Common myeloid progenitor, CD34-positive (primary cell): Measurements from ENCODE around the gene RNF169. TPM values are rescaled to one million over a fixed set of nuclear protein-coding genes. Genes with fewer than 3 reads are reported as not detected.

ENCODE experiments used
- CTCF ChIA-PET: fragments of 350-600 bp; sonication (Branson Sonifier 250); formaldehyde crosslinking; loops from one replicate; lab custom pipeline; 2021; ENCODE audit warnings: antibody characterized with exemption; lab: Charles Lee
- POLR2A ChIA-PET: fragments of 350-600 bp; sonication (Branson Sonifier 250); formaldehyde crosslinking; loops from one replicate; lab custom pipeline; 2021; ENCODE audit warnings: antibody characterized with exemption; lab: Charles Lee
- DNase-seq, 3 donors: peaks; one replicate each; pipeline versions ENCODE4 v3.0.0 to v3.0.0-alpha.2; 2013
- H3K27ac ChIP-seq, 2 experiments: 1 replicate in 1 of 2; 2 replicates in 1 of 2; pipeline ENCODE4 v1.7.0; 2013; ENCODE audit warnings: inconsistent platforms in 2 of 2, low read length in 2 of 2, mild to moderate bottlenecking in 2 of 2, low read depth in 1 of 2, moderate library complexity in 1 of 2; ENCODE audit not compliant: severe bottlenecking in 2 of 2, insufficient read depth in 1 of 2, poor library complexity in 1 of 2
- H3K27me3 ChIP-seq, 5 experiments: replicated peaks in 2 of 5; 1 replicate in 3 of 5; 2 replicates in 2 of 5; pipeline versions ENCODE4 v1.6.1 to v1.7.0; 2013; ENCODE audit warnings: low read length in 4 of 5, mild to moderate bottlenecking in 2 of 5, moderate library complexity in 2 of 5, inconsistent platforms in 1 of 5; ENCODE audit not compliant: insufficient read depth in 5 of 5, control insufficient read depth in 4 of 5
- H3K36me3 ChIP-seq, 4 experiments: 1 replicate in 2 of 4; 2 replicates in 2 of 4; pipeline versions ENCODE4 v1.6.1 to v1.7.0; 2013; ENCODE audit warnings: low read length in 3 of 4, control low read depth in 1 of 4, mild to moderate bottlenecking in 1 of 4; ENCODE audit not compliant: control insufficient read depth in 4 of 4, insufficient read depth in 4 of 4
- H3K4me1 ChIP-seq, 4 experiments: 1 replicate in 3 of 4; 2 replicates in 1 of 4; pipeline versions ENCODE4 v1.6.1 to v1.7.1; 2013; ENCODE audit warnings: low read length in 3 of 4, mild to moderate bottlenecking in 3 of 4, control low read depth in 1 of 4, inconsistent platforms in 1 of 4, moderate library complexity in 1 of 4; ENCODE audit not compliant: control insufficient read depth in 4 of 4, insufficient read depth in 4 of 4; ENCODE audit errors: control extremely low read depth in 1 of 4
- H3K4me3 ChIP-seq, 7 experiments: 1 replicate in 4 of 7; 2 replicates in 3 of 7; pipeline versions ENCODE4 v1.5.1 to v1.7.0; 2013; ENCODE audit warnings: mild to moderate bottlenecking in 7 of 7, low read length in 6 of 7, moderate library complexity in 6 of 7, inconsistent platforms in 2 of 7, low read depth in 2 of 7, control low read depth in 1 of 7; ENCODE audit not compliant: insufficient read depth in 4 of 7, control insufficient read depth in 1 of 7; ENCODE audit errors: extremely low read depth in 1 of 7
- H3K9me3 ChIP-seq, 5 experiments: 1 replicate in 4 of 5; 2 replicates in 1 of 5; pipeline versions ENCODE4 v1.6.1 to v1.7.1; 2013; ENCODE audit warnings: low read length in 4 of 5, mild to moderate bottlenecking in 2 of 5, inconsistent platforms in 1 of 5, low read depth in 1 of 5, moderate library complexity in 1 of 5; ENCODE audit not compliant: control insufficient read depth in 4 of 5, insufficient read depth in 2 of 5; ENCODE audit errors: control extremely low read depth in 1 of 5
- WGBS: methylation state at CpG from one replicate; pipeline ENCODE4 v1.1.5; 2013; ENCODE audit not compliant: insufficient coverage; 5-methylcytosine and 5-hydroxymethylcytosine counted together
- polyA plus RNA-seq: library from polyadenylated mRNA; unstranded; fragments of 120-200 nt; gene quantifications from one replicate; pipeline ENCODE4 v1.2.1, GENCODE V29; 2013

Gene RNF169, protein sequence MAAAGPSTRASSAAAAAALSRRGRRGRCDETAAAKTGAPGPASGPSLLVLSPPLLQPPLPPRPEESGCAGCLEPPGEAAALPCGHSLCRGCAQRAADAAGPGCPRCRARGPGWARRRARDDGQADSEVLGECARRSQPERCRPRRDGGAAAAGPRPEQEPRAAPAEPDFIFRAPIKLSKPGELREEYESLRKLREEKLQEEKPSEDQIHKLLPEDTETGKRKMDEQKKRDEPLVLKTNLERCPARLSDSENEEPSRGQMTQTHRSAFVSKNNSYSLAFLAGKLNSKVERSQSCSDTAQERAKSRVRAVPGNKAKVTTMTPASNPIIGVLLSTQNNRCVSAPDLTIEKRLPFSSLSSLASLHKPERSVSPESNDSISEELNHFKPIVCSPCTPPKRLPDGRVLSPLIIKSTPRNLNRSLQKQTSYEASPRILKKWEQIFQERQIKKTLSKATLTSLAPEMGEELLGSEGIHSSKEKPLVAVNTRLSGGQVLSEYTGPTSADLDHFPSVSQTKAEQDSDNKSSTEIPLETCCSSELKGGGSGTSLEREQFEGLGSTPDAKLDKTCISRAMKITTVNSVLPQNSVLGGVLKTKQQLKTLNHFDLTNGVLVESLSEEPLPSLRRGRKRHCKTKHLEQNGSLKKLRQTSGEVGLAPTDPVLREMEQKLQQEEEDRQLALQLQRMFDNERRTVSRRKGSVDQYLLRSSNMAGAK
- 21.3 TPM for polyA plus RNA-seq

DNA sequence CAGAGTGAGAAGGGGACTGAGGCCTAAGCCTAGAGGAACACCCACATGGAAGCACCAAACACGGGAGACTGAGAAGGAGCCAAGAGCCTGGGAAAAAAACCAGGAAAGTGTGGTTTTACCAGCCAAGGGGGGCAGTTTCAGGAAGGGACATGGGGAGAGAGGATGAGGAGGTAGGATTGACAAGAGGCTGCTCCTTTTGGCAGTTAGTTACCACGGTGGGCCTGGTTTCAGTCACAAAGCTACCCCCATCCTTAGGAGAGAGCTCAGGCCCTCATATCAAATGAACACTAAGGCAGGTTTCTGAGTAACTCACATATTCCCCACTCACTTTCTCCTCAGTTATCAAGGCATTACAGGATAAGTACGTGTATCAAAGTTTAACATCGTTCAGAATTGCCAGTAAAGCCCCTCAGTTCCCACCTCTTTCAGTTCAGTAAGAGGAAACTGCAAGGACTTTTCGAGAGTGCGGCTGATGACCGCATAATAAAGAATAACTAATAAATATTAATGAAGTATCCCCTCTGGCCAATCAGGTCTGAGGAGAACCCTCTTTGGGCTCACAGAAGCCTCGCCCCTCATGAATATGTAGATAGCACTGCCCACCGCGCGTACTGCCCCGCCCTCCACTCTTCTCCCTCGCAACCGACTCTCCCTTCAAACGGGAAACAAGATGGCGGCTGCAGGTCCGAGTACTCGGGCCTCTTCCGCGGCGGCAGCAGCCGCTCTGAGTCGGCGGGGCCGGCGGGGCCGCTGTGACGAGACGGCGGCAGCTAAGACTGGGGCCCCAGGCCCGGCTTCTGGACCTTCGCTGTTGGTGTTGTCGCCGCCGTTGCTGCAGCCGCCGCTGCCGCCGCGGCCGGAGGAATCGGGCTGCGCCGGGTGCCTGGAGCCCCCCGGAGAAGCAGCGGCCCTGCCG is at the start of gene RNF169:
RNF169 (plus strand) TSS at position 639 of the 916 bp plus-strand sequence; CDS start at position 671, 32 bp downstream.
- DNase-seq = peak; percentile 96 to 99 (median 98)
- Histone ChIP-seq H3K27ac (peak within 1 kb of the TSS; percentile 74 to 90), H3K4me1 (peaks cover 5 to 27% (median 23%) of the 10 kb centered on the region in 4 experiments), H3K4me3 (peak within 1 kb of the TSS; percentile 44 to 79 (median 68)), H3K9me3 (no peaks in the 10 kb centered on the region), H3K27me3 (no peaks in the 10 kb centered on the region), H3K36me3 (no peaks in the 10 kb centered on the region)
- CTCF ChIA-PET = interaction anchor here (1.4 to 1.7 kb wide), 2 partner anchors 9 to 13 kb away, joined by 4 to 5 read pairs; no protein-coding TSS in a partner anchor
- POLR2A ChIA-PET = interaction anchor here (1.0 kb wide), 1 partner anchor 15 kb away, joined by 3 read pairs; no protein-coding TSS in a partner anchor
- 3% methylated on average over 29 of the region's 47 CpGs for WGBS

DNA sequence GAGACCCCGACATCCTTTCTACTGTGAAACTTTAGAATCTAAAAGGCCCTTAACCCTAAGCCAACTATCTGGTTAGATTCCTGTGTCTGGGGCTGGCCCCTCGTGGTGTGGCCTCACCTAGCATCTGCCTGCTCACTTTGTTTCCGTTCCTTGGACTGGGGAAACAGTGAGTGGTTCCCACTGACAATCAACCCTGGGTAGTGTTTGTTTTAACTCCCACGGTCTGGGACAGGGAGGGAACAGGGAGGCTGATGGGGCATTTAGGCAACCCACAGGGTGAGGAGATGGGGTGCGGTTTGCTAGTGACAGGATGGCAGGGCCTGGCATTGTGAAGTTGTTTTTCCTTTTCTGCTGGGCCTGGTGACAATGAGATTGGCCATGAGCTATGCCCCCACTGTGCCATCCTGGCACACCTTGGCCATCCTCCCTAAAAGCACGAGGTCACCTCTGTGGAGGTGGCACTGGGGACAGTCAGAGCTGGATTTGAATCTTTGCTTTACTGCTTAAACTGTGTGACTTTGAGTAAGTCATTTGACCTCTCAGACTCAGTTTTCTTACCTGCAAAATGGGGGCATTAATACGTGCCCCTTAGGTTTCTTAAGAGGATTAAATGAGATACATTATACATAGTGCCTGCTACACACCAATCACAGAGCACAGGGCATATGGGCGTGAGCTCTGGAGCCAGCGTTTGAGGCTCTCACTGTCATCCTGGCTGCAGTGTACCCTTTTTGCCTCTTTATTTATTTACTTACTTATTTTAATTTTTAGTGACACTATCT is 48.8 kb upstream of the RNF169 start:
- ChIA-PET POLR2A (no interaction called here), CTCF (interaction anchor here (1.2 to 2.5 kb wide), 4 partner anchors 26 to 549 kb away, joined by 3 to 10 read pairs (median 5); no protein-coding TSS in a partner anchor)
- Histone ChIP-seq H3K27me3 (peaks cover 0 to 8% (median 0%) of the 10 kb centered on the region in 5 experiments), H3K36me3 (no peaks in the 10 kb centered on the region), H3K9me3 (no peaks in the 10 kb centered on the region), H3K4me1 (peaks cover 0 to 4% (median 0%) of the 10 kb centered on the region in 4 experiments), H3K27ac (no peak overlapping the region), H3K4me3 (no peak overlapping the region)
- 84% methylated on average over 5 of the region's 9 CpGs for WGBS
- no peak for DNase-seq

DNA sequence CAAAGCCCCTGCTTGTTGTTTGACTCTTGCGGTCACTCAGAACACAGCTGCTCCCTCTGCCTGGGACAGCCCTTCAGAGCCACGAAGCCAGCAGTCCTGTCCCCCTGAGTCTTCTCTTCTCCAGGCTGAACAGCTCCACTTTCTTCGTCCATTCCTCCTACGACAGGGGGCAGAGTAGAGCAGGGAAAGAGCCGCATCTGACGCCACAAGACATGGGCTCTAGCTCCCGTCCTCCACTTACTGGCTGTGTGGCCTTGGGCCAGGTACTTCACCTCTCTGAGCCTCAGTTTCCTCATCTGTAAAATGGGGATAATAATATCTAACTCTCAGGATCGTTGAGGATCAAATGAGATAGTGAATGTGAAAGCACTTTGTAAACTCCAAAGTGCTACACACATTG is 47.3 kb upstream of the RNF169 start:
- H3K27me3 ChIP-seq = peaks cover 0 to 8% (median 0%) of the 10 kb centered on the region in 5 experiments
- CTCF ChIA-PET = interaction anchor here (1.2 to 5.0 kb wide), 7 partner anchors 9 to 38 kb away, joined by 3 to 27 read pairs (median 8); no protein-coding TSS in a partner anchor

DNA sequence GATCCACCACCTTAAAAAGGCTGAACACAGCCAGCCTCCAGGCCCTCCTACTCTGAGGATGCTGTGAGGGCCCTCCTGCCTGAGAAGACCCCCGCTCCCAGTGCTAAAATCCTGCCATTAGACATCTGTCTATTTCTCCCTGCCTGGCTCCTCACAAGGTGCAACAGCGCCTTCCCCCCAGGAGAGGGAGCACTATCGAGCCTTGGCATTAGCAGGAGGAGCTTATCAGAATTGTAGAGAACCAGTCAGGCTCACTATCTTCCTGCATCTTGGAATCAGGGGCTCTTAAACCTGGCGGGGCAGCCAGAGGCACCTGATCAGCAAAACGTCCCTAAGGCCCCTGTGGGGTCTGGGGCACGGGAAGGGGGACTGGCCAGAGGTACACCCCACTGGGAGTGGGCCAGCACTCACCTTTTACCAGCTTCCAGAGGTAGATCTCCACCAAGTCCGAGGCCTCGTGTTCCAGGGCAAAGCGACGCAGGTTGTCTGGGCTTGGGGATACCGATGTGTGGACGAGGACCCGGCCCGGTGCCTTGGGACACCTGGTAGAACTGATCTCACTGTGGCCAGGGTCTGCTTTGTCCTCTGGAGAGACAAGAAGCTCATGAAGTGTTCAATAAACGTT is 46.2 kb upstream of the RNF169 start:
- peak; percentile 56 to 73 (median 68) for DNase-seq
- ChIA-PET POLR2A (no interaction called here), CTCF (interaction anchor here (0.6 to 5.0 kb wide), 14 partner anchors 8 to 228 kb away, joined by 3 to 27 read pairs (median 6); no protein-coding TSS in a partner anchor)
- H3K4me3 ChIP-seq = no peak overlapping the region
- no peaks in the 10 kb centered on the region for H3K4me1 ChIP-seq
- WGBS = 67% methylated on average over 13 of the region's 15 CpGs
- no peaks in the 10 kb centered on the region for H3K27me3 ChIP-seq
- H3K36me3 ChIP-seq = no peaks in the 10 kb centered on the region
- H3K27ac ChIP-seq = no peak overlapping the region
- H3K9me3 ChIP-seq = no peaks in the 10 kb centered on the region

More for the DNA sequence above, 47.3 kb upstream of the RNF169 start:
- H3K4me3 ChIP-seq = no peak overlapping the region
- POLR2A ChIA-PET = interaction anchor here (1.2 kb wide), 1 partner anchor 25 kb away, joined by 4 read pairs; no protein-coding TSS in a partner anchor
- 70% methylated on average over 7 of the region's 8 CpGs for WGBS
- H3K9me3 ChIP-seq = no peaks in the 10 kb centered on the region
- no peak overlapping the region for H3K27ac ChIP-seq
- H3K36me3 ChIP-seq = no peaks in the 10 kb centered on the region
- DNase-seq = peak; percentile 4 to 37 (median 25)
- peaks cover 0 to 4% (median 0%) of the 10 kb centered on the region in 4 experiments for H3K4me1 ChIP-seq

DNA sequence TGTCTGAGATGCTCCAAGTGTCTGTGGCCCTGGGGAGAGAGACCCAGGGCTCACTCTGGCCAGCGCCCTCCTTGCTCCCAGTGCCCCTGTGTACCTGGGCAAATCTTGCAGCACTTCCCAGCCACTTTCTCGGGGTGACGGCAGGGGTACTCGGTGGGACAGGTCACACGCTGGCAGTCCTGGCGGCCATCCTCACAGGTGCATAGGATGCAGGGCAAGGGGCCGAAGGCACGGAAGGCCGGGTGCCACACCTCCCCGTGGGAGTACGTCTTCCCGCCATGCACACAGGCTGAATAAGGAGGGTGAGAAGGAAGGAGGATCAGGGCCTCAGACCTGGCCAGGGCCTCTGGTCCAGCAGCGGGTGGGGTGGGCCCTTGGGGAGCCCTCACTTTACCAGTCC is 45.4 kb upstream of the RNF169 start:
- Histone ChIP-seq H3K36me3 (no peaks in the 10 kb centered on the region), H3K27me3 (no peaks in the 10 kb centered on the region), H3K9me3 (no peaks in the 10 kb centered on the region), H3K4me1 (no peaks in the 10 kb centered on the region), H3K27ac (no peak overlapping the region), H3K4me3 (no peak overlapping the region)
- ChIA-PET POLR2A (no interaction called here), CTCF (interaction anchor here (0.9 to 5.0 kb wide), 11 partner anchors 7 to 227 kb away, joined by 3 to 27 read pairs (median 5); no protein-coding TSS in a partner anchor)
- no peak for DNase-seq
- 97% methylated on average over 9 of the region's 13 CpGs for WGBS
